ENCODE measurements around the gene EPHA6. TPM values are rescaled to one million over a fixed set of nuclear protein-coding genes. Genes with fewer than 3 reads are reported as not detected.

The EPHA6 gene
- total RNA-seq, 1 donor from 2014 or later = 1.2 TPM

DNA sequence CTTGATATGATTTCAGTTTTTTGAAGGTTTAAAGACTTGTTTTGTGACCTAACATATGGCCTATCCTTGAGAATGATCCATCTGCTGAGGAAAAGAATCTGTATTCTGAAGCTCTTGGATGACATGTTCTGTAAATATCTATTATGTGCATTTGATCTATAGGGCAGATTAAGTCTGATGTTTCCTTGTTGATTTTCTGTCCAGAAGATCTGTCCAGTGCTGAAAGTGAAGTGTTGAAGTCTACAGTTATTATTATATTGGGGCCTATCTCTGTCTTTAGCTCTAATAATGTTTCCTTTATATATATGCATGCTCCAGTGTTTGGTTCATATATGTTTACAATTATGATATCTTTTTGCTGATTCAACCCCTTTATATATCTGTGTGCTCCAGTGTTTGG lies 362.8 kb downstream of the EPHA6 start:
- TF ChIP-seq, protein P1, sequence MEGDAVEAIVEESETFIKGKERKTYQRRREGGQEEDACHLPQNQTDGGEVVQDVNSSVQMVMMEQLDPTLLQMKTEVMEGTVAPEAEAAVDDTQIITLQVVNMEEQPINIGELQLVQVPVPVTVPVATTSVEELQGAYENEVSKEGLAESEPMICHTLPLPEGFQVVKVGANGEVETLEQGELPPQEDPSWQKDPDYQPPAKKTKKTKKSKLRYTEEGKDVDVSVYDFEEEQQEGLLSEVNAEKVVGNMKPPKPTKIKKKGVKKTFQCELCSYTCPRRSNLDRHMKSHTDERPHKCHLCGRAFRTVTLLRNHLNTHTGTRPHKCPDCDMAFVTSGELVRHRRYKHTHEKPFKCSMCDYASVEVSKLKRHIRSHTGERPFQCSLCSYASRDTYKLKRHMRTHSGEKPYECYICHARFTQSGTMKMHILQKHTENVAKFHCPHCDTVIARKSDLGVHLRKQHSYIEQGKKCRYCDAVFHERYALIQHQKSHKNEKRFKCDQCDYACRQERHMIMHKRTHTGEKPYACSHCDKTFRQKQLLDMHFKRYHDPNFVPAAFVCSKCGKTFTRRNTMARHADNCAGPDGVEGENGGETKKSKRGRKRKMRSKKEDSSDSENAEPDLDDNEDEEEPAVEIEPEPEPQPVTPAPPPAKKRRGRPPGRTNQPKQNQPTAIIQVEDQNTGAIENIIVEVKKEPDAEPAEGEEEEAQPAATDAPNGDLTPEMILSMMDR (IDR thresholded peaks at IDR 0.05) = no peak
- no peak for TF ChIP-seq POLR2A (IDR thresholded peaks at IDR 0.05)
- TF ChIP-seq POLR2AphosphoS5 (IDR thresholded peaks at IDR 0.05; ENCODE audit: insufficient read depth in 1 of 2, low read depth in 1 of 2) = no peak
- no peaks in the 10 kb centered on the region for H3K36me3 ChIP-seq

DNA sequence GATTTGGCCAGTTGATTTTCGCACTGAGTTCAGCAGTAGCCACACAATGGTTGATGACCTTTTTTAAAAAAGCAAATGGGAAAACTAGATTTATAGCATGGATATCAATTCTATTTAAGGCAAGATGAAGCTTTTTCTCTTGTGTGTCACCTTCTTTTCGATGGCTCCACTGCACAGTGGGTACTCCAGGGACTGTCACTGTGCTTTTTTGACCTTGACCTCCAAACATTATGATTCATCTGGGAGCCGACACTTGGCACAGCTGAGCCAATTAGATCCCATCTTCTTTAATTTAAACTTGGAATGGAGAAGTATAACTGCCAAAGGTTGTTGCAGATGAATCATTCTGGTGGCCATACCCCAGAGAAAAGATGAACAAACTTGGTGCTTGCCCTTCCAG lies 367.3 kb downstream of the EPHA6 start:
- Histone ChIP-seq H3K27ac (no peak overlapping the region), H3K4me1 (no peaks in the 10 kb centered on the region), H3K36me3 (no peaks in the 10 kb centered on the region), H3K4me3 (no peak overlapping the region), H3K27me3 (no peaks in the 10 kb centered on the region), H3K9me3 (no peaks in the 10 kb centered on the region)
- TF ChIP-seq POLR2A (IDR thresholded peaks at IDR 0.05) (no peak), POLR2AphosphoS5 (IDR thresholded peaks at IDR 0.05; ENCODE audit: insufficient read depth in 1 of 2, low read depth in 1 of 2) (no peak)
- TF ChIP-seq, protein P1 (IDR thresholded peaks at IDR 0.05) = no peak
- intact Hi-C loops (cut with DNase I) = no loop called here
- no peak for DNase-seq (ENCODE audit: extremely low spot score in 2 of 2)

More for the DNA sequence above, 362.8 kb downstream of the EPHA6 start:
- Histone ChIP-seq H3K27me3 (no peaks in the 10 kb centered on the region), H3K4me3 (no peak overlapping the region), H3K27ac (no peak overlapping the region), H3K4me1 (no peaks in the 10 kb centered on the region), H3K9me3 (no peaks in the 10 kb centered on the region)
- intact Hi-C loops (cut with DNase I) = no loop called here
- DNase-seq (ENCODE audit: extremely low spot score in 2 of 2) = no peak

DNA sequence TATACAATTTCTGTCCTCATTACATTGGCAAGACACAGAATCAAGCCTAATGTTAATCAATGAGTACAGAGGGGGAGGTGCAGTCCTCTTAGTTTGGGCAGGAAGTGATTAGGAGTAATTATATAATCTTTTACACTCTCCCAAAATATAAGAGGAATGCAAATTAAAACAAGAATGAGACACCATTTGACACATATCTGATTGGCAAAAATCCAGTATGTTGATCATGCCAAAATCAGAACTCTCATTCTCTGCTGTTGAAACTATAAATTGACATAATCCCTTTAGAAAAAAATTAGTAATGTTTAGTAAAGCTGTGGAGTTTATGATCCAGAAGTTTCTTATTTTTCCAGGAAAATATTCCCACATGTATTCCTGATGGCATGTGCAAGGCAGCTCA lies 373.4 kb downstream of the EPHA6 start:
- no peaks in the 10 kb centered on the region for H3K4me1 ChIP-seq
- intact Hi-C loops (cut with DNase I) = no loop called here
- no peaks in the 10 kb centered on the region for H3K36me3 ChIP-seq
- TF ChIP-seq POLR2A (IDR thresholded peaks at IDR 0.05) = no peak
- TF ChIP-seq, protein P1 (IDR thresholded peaks at IDR 0.05) = no peak
- TF ChIP-seq POLR2AphosphoS5 (IDR thresholded peaks at IDR 0.05; ENCODE audit: insufficient read depth in 1 of 2, low read depth in 1 of 2) = no peak
- H3K9me3 ChIP-seq = no peaks in the 10 kb centered on the region
- no peaks in the 10 kb centered on the region for H3K27me3 ChIP-seq
- no peak for DNase-seq (ENCODE audit: extremely low spot score in 2 of 2)
- H3K27ac ChIP-seq = no peak overlapping the region
- no peak overlapping the region for H3K4me3 ChIP-seq

DNA sequence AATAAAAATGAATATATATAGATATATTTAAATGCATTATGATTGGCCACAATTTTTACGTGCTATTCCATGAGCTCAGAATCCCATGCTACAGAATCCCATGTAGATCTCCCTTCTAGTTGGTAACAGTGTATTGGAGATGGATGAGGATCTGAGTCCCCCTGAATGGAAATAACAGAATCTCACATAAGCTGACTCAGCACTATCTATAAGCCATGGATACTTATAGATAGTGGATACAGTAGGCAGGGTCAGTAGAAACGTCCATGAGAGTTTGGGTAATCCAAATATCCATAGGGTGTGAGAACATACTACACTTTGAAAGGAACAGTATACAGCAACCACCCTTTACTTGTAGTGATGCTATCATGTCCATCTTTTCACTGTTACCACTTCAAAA lies 375.4 kb downstream of the EPHA6 start:
- no peak for DNase-seq (ENCODE audit: extremely low spot score in 2 of 2)
- H3K36me3 ChIP-seq = no peaks in the 10 kb centered on the region
- H3K4me3 ChIP-seq = no peak overlapping the region
- no peaks in the 10 kb centered on the region for H3K4me1 ChIP-seq
- H3K27ac ChIP-seq = no peak overlapping the region
- intact Hi-C loops (cut with DNase I) = no loop called here
- no peaks in the 10 kb centered on the region for H3K27me3 ChIP-seq
- no peaks in the 10 kb centered on the region for H3K9me3 ChIP-seq
- TF ChIP-seq POLR2AphosphoS5 (IDR thresholded peaks at IDR 0.05; ENCODE audit: insufficient read depth in 1 of 2, low read depth in 1 of 2) (no peak), POLR2A (IDR thresholded peaks at IDR 0.05) (no peak)
- TF ChIP-seq, protein P1 (IDR thresholded peaks at IDR 0.05) = no peak

DNA sequence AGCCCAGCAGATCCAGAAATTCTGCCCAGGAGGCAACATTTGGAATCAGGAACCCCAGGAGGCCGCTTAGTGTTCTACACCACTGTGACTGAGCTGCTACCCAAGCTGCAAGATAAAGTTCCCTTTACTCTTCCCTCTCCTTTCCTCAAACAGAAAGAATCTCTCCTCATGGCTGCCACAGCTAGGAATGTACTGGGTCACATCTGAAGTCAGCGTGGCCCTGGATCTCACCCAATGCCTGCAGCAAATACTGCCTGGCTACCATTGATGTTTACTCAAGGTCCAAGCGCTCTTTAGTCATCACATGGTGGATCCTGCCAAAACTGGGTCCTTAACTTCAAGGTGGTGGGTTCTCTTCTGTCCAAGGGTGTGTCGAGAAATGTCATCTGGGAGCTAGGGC lies 382.7 kb downstream of the EPHA6 start:
- Histone ChIP-seq H3K27me3 (no peaks in the 10 kb centered on the region), H3K4me1 (no peaks in the 10 kb centered on the region), H3K9me3 (no peaks in the 10 kb centered on the region), H3K4me3 (no peak overlapping the region), H3K27ac (no peak overlapping the region), H3K36me3 (no peaks in the 10 kb centered on the region)
- intact Hi-C loops (cut with DNase I) = no loop called here
- TF ChIP-seq, protein P1 (IDR thresholded peaks at IDR 0.05) = no peak
- DNase-seq (ENCODE audit: extremely low spot score in 2 of 2) = no peak
